ENCODE data around the gene ISY1.
"Not testable (repeated sequence)": the region's sequence is repeated elsewhere in the genome, so short reads cannot be mapped to it uniquely, and the experiment has no call there.

ISY1 gene

GRCh38 chr3:129160891-129161859, at the start of gene ISY1:
Gene ISY1, minus strand, starts transcription at chr3:129161063. Its CDS starts 88 bp downstream, at chr3:129160975.
- peak; percentile 99 for DNase-seq

- no peak for DNase-seq
These were observed 46.6 kb upstream of the ISY1 start for GRCh38 chr3:129207479-129207878.

GRCh38 chr3:129205109-129205832, 44.4 kb upstream of the ISY1 start:
- DNase-seq: no peak

- DNase-seq: no peak
These were observed 43.6 kb upstream of the ISY1 start for GRCh38 chr3:129204473-129204872.

- DNase-seq: no peak
These were observed 38.5 kb upstream of the ISY1 start for GRCh38 chr3:129199366-129199765.

- DNase-seq: no peak
These were observed 36.5 kb upstream of the ISY1 start for GRCh38 chr3:129197321-129197720.

- no peak for DNase-seq
These were observed 35.7 kb upstream of the ISY1 start for GRCh38 chr3:129196601-129197000.

- no peak for DNase-seq
These were observed 34.9 kb upstream of the ISY1 start for GRCh38 chr3:129195731-129196256.

- DNase-seq: not testable (repeated sequence)
These were observed 28.9 kb upstream of the ISY1 start for GRCh38 chr3:129189793-129190192.

GRCh38 chr3:129187857-129188256, 27.0 kb upstream of the ISY1 start:
- DNase-seq: no peak

- no peak for DNase-seq
These were observed 24.9 kb upstream of the ISY1 start for GRCh38 chr3:129185783-129186182.

- not testable (repeated sequence) for DNase-seq
These were observed 24.1 kb upstream of the ISY1 start for GRCh38 chr3:129184784-129185542.

GRCh38 chr3:129184396-129184657, 23.5 kb upstream of the ISY1 start:
- DNase-seq: no peak

GRCh38 chr3:129183569-129184395, 22.9 kb upstream of the ISY1 start, which contains the start of gene CNBP:
Gene CNBP, minus strand, starts transcription at chr3:129183896. Its CDS starts 12,139 bp downstream, at chr3:129171757.
- peak; percentile 91 for DNase-seq

GRCh38 chr3:129182390-129183185, 21.7 kb upstream of the ISY1 start:
- no peak for DNase-seq

- DNase-seq: no peak
These were observed 21.0 kb upstream of the ISY1 start for GRCh38 chr3:129181819-129182218.

- no peak for DNase-seq
These were observed 19.6 kb upstream of the ISY1 start for GRCh38 chr3:129180461-129180860.

- no peak for DNase-seq
These were observed 15.2 kb upstream of the ISY1 start for GRCh38 chr3:129176051-129176450.

GRCh38 chr3:129173725-129174124, 12.9 kb upstream of the ISY1 start:
- no peak for DNase-seq

GRCh38 chr3:129173206-129173605, 12.3 kb upstream of the ISY1 start:
- no peak for DNase-seq
